ENCODE results near the gene PIK3IP1. TPM values are rescaled to one million over a fixed set of nuclear protein-coding genes. Genes with fewer than 3 reads are reported as not detected.

The PIK3IP1 gene
- total and polyA plus RNA-seq, 2 experiments from 2014 or later: 22.2 to 22.4 TPM

DNA sequence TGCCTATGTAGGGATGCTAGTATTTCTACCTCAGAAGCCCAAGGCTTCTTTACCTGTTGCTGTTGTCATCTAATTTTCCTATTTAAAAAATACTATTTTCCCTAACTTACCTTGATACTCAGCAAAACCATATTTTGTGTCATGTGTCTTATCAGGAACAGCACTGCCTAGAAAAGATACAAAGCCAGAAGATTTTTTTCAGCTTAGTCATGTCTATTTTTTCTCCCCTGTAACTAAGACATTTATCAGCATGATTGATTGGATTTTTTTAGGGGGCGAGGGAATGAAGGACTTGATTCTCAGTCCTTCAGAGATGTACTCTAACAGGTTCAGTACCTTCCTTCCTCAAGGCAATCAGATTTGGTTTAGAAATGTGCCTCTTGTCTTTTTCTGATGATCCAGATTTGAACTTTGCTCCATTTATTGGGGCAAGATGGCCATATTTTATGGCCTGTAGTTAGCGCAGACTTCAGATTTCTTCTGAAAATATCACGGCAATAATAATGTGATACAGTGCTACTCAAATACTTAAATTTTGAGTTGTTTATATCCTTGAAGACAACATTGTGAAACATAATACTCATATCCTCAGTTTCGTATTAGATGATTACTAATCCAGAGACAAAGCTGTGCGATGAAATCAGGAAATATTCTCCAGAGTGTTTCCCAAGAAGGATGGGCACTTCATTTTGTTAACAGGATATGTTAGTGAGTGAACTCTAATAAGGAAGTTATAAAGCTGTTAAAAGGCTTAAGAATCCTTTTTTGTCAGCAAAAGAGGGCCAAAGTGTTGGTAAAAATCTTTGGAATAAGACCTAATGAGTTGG is 3.8 kb upstream of the PIK3IP1 start:
- no peak for DNase-seq (ENCODE audit: low spot score)
- H3K4me3 ChIP-seq: no peak overlapping the region
- no peaks in the 10 kb centered on the region for H3K9me3 ChIP-seq (ENCODE audit: low read depth)
- peak overlapping the region; percentile 3 for H3K4me2 ChIP-seq
- no peaks in the 10 kb centered on the region for H3K36me3 ChIP-seq (replicated peaks; ENCODE audit: insufficient read depth, low read depth)
- no peak overlapping the region for H2AFZ ChIP-seq
- no peaks in the 10 kb centered on the region for H3K79me2 ChIP-seq
- H3K27me3 ChIP-seq: no peaks in the 10 kb centered on the region
- TF ChIP-seq EZH2phosphoT487 (IDR thresholded peaks at IDR 0.05; ENCODE audit: low read depth, severe bottlenecking, unreplicated experiment) (no peak), EZH2 (IDR thresholded peaks at IDR 0.05; ENCODE audit: borderline replicate concordance) (no peak)
- TF ChIP-seq, protein P1, sequence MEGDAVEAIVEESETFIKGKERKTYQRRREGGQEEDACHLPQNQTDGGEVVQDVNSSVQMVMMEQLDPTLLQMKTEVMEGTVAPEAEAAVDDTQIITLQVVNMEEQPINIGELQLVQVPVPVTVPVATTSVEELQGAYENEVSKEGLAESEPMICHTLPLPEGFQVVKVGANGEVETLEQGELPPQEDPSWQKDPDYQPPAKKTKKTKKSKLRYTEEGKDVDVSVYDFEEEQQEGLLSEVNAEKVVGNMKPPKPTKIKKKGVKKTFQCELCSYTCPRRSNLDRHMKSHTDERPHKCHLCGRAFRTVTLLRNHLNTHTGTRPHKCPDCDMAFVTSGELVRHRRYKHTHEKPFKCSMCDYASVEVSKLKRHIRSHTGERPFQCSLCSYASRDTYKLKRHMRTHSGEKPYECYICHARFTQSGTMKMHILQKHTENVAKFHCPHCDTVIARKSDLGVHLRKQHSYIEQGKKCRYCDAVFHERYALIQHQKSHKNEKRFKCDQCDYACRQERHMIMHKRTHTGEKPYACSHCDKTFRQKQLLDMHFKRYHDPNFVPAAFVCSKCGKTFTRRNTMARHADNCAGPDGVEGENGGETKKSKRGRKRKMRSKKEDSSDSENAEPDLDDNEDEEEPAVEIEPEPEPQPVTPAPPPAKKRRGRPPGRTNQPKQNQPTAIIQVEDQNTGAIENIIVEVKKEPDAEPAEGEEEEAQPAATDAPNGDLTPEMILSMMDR (IDR thresholded peaks at IDR 0.05; ENCODE audit: poor library complexity): no peak
- no peaks in the 10 kb centered on the region for H3K9me2 ChIP-seq (replicated peaks; ENCODE audit: insufficient read depth)
- H4K20me1 ChIP-seq (ENCODE audit: insufficient read depth, poor library complexity, severe bottlenecking): no peaks in the 10 kb centered on the region
- H3K4me1 ChIP-seq (ENCODE audit: insufficient read depth): peaks cover 35% of the 10 kb centered on the region
- H3K27ac ChIP-seq: peak overlapping the region; percentile 35
- 58% methylated on average over 5 of the region's 5 CpGs for WGBS (ENCODE audit: low lambda C conversion rate, missing lambda C conversion rate)

DNA sequence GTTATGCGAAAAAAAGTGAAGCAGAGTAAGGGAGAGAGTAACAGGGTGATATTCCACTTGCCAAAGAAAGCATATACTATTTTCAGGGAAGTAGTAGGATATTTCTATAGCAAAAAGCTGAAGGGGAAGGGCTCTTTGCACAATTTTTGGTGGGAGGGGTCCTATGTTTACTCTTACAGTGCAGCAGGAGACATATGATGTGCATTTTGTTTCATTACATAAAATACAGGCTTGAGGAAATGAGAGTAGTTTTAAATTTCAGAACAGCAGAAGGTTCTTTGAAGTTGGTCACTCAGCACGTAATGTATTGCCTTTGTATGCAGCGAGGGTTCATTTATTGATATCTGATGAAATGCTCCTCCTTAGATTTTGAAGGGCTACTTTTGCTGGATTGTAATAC is 3.1 kb upstream of the PIK3IP1 start:
- DNase-seq (ENCODE audit: low spot score): no peak
- Histone ChIP-seq H3K4me2 (no peak overlapping the region), H3K4me1 (ENCODE audit: insufficient read depth) (peaks cover 39% of the 10 kb centered on the region), H3K9me2 (replicated peaks; ENCODE audit: insufficient read depth) (no peaks in the 10 kb centered on the region), H3K36me3 (replicated peaks; ENCODE audit: insufficient read depth, low read depth) (no peaks in the 10 kb centered on the region), H3K9me3 (ENCODE audit: low read depth) (no peaks in the 10 kb centered on the region), H4K20me1 (ENCODE audit: insufficient read depth, poor library complexity, severe bottlenecking) (no peaks in the 10 kb centered on the region), H3K4me3 (no peak overlapping the region), H2AFZ (no peak overlapping the region), H3K27ac (peak overlapping the region; percentile 35), H3K79me2 (no peaks in the 10 kb centered on the region), H3K27me3 (no peaks in the 10 kb centered on the region)
- WGBS (ENCODE audit: low lambda C conversion rate, missing lambda C conversion rate): 80% methylated on average over 3 of the region's 3 CpGs
- no peak for TF ChIP-seq EZH2phosphoT487 (IDR thresholded peaks at IDR 0.05; ENCODE audit: low read depth, severe bottlenecking, unreplicated experiment)
- TF ChIP-seq, protein P1 (IDR thresholded peaks at IDR 0.05; ENCODE audit: poor library complexity): no peak
- no peak for TF ChIP-seq EZH2 (IDR thresholded peaks at IDR 0.05; ENCODE audit: borderline replicate concordance)

DNA sequence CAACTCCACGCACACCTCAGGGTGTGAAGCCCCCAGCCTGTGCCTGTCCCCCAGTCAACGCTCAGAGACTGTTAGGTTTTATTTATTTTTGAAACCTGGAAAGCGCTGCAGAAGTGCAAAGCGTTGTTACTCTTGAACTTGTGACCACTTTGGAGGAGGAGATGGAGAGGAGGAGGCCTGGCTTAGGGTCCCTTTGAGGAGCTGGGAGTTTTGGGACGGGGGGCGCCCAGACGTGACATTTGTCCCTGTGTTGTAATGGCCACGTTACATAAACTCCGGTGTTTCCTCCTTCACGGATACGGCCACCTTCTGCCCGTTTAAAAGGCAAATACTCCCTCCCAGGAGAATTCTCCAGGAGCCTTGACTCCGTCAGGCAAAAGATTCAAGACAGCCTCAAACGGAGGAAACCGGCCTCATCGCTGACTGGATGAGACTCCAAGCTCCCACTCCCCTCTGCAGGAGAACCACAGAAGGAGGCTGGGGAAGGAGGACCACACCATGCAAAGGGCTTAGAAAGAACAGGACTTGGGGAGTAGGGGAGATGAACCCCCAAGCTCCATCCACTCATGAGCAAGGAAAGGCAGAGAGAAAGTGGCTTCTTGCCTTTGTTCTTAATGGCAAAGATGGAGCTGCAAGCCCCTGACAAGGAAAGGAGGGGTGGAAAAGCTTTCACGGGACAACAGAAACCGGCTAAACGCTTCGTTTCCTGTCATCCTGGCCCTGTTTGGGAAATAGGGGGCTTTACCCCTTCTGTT is 630 bp downstream of the PIK3IP1 start:
- Histone ChIP-seq H4K20me1 (ENCODE audit: insufficient read depth, poor library complexity, severe bottlenecking) (no peaks in the 10 kb centered on the region), H3K27ac (peak overlapping the region; percentile 77), H3K9me3 (ENCODE audit: low read depth) (no peaks in the 10 kb centered on the region), H2AFZ (peak overlapping the region; percentile 35), H3K36me3 (replicated peaks; ENCODE audit: insufficient read depth, low read depth) (no peaks in the 10 kb centered on the region), H3K4me2 (peak overlapping the region; percentile 95), H3K4me1 (ENCODE audit: insufficient read depth) (peaks cover 37% of the 10 kb centered on the region), H3K9me2 (replicated peaks; ENCODE audit: insufficient read depth) (no peaks in the 10 kb centered on the region), H3K79me2 (no peaks in the 10 kb centered on the region), H3K4me3 (peak overlapping the region; percentile 41), H3K27me3 (no peaks in the 10 kb centered on the region)
- TF ChIP-seq EZH2 (IDR thresholded peaks at IDR 0.05; ENCODE audit: borderline replicate concordance) (no peak), EZH2phosphoT487 (IDR thresholded peaks at IDR 0.05; ENCODE audit: low read depth, severe bottlenecking, unreplicated experiment) (no peak)
- TF ChIP-seq, protein P1 (IDR thresholded peaks at IDR 0.05; ENCODE audit: poor library complexity): no peak
- no peak for DNase-seq (ENCODE audit: low spot score)
- 16% methylated on average over 20 of the region's 20 CpGs for WGBS (ENCODE audit: low lambda C conversion rate, missing lambda C conversion rate)

Data from hepatocyte (in vitro differentiated cells).